Measurements from ENCODE around the gene DDX27.
A peak's percentile ranks its signal among the peaks of the same experiment; 100 is the strongest.

Gene DDX27

GRCh38 chr20:49247792-49248191 is 28.6 kb downstream of the DDX27 start:
- DNase-seq, result no peak

- no peak for DNase-seq
These were observed 29.1 kb downstream of the DDX27 start for GRCh38 chr20:49248301-49248700.

GRCh38 chr20:49248879-49249665 is 29.9 kb downstream of the DDX27 start:
- no peak for DNase-seq

GRCh38 chr20:49252556-49253350 is 33.5 kb downstream of the DDX27 start:
- DNase-seq, result no peak

- DNase-seq, result peak in 1 of 56 donors; percentile 25
These were observed 37.0 kb downstream of the DDX27 start for GRCh38 chr20:49256261-49256660.

- no peak for DNase-seq
These were observed 40.1 kb downstream of the DDX27 start for GRCh38 chr20:49259284-49259683.

- no peak for DNase-seq
These were observed 40.6 kb downstream of the DDX27 start for GRCh38 chr20:49259799-49260198.

GRCh38 chr20:49260218-49260617 is 41.0 kb downstream of the DDX27 start:
- no peak for DNase-seq

GRCh38 chr20:49261173-49261572 is 42.0 kb downstream of the DDX27 start:
- no peak for DNase-seq

GRCh38 chr20:49262444-49262843 is 43.2 kb downstream of the DDX27 start:
- DNase-seq, result no peak

GRCh38 chr20:49267327-49267726 is 48.1 kb downstream of the DDX27 start:
- DNase-seq, result no peak

GRCh38 chr20:49268600-49269365 is 49.6 kb downstream of the DDX27 start:
- no peak for DNase-seq

GRCh38 chr20:49270177-49270576 is 51.0 kb downstream of the DDX27 start:
- DNase-seq, result no peak

- DNase-seq, result no peak
These were observed 51.5 kb downstream of the DDX27 start for GRCh38 chr20:49270736-49271135.

GRCh38 chr20:49272654-49273053 is 53.4 kb downstream of the DDX27 start:
- DNase-seq, result no peak

GRCh38 chr20:49273696-49274277 is 54.6 kb downstream of the DDX27 start:
- no peak for DNase-seq

- DNase-seq, result no peak
These were observed 56.0 kb downstream of the DDX27 start for GRCh38 chr20:49275216-49275615.

GRCh38 chr20:49275636-49276035 is 56.4 kb downstream of the DDX27 start:
- DNase-seq, result no peak

GRCh38 chr20:49276161-49276960 is 57.1 kb downstream of the DDX27 start:
- DNase-seq, result peak in 2 of 56 donors; percentile 5 to 14

GRCh38 chr20:49276961-49277785 is 58.0 kb downstream of the DDX27 start:
- DNase-seq, result peak in 15 of 56 donors; percentile 10 to 60 (median 38)
